ENCODE results near the gene KCNS3.
"Not testable (repeated sequence)": the region's sequence is repeated elsewhere in the genome, so short reads cannot be mapped to it uniquely, and the experiment has no call there.

Gene KCNS3

GRCh38 chr2:17947113-17947512, 68.6 kb downstream of the KCNS3 start:
- DNase-seq (ENCODE audit: low read depth in 2 of 2): no peak

GRCh38 chr2:17950006-17950405, 71.5 kb downstream of the KCNS3 start:
- DNase-seq (ENCODE audit: low read depth in 2 of 2): no peak

GRCh38 chr2:17951563-17951962, 73.1 kb downstream of the KCNS3 start:
- no peak for DNase-seq (ENCODE audit: low read depth in 2 of 2)

GRCh38 chr2:17958466-17959092, 80.1 kb downstream of the KCNS3 start:
- no peak for DNase-seq (ENCODE audit: low read depth in 2 of 2)

GRCh38 chr2:17959356-17959755, 80.9 kb downstream of the KCNS3 start:
- DNase-seq (ENCODE audit: low read depth in 2 of 2): no peak

GRCh38 chr2:17959833-17960232, 81.4 kb downstream of the KCNS3 start:
- DNase-seq (ENCODE audit: low read depth in 2 of 2): no peak

GRCh38 chr2:17960925-17961324, 82.5 kb downstream of the KCNS3 start:
- no peak for DNase-seq (ENCODE audit: low read depth in 2 of 2)

- no peak for DNase-seq (ENCODE audit: low read depth in 2 of 2)
These were observed 83.3 kb downstream of the KCNS3 start for GRCh38 chr2:17961789-17962188.

GRCh38 chr2:17962876-17963275, 84.4 kb downstream of the KCNS3 start:
- no peak for DNase-seq (ENCODE audit: low read depth in 2 of 2)

GRCh38 chr2:17963571-17963970, 85.1 kb downstream of the KCNS3 start:
- DNase-seq (ENCODE audit: low read depth in 2 of 2): not testable (repeated sequence)

- no peak for DNase-seq (ENCODE audit: low read depth in 2 of 2)
These were observed 86.7 kb downstream of the KCNS3 start for GRCh38 chr2:17965196-17965595.

- DNase-seq (ENCODE audit: low read depth in 2 of 2): no peak
These were observed 88.3 kb downstream of the KCNS3 start for GRCh38 chr2:17966798-17967197.

- DNase-seq (ENCODE audit: low read depth in 2 of 2): no peak
These were observed 91.2 kb downstream of the KCNS3 start for GRCh38 chr2:17969661-17970060.

GRCh38 chr2:17971531-17972125, 93.2 kb downstream of the KCNS3 start:
- no peak for DNase-seq (ENCODE audit: low read depth in 2 of 2)

GRCh38 chr2:17972991-17973390, 94.5 kb downstream of the KCNS3 start:
- no peak for DNase-seq (ENCODE audit: low read depth in 2 of 2)

- no peak for DNase-seq (ENCODE audit: low read depth in 2 of 2)
These were observed 96.9 kb downstream of the KCNS3 start for GRCh38 chr2:17975401-17975800.

GRCh38 chr2:17976871-17977746, 98.6 kb downstream of the KCNS3 start:
- DNase-seq (ENCODE audit: low read depth in 2 of 2): no peak

- no peak for DNase-seq (ENCODE audit: low read depth in 2 of 2)
These were observed 101.2 kb downstream of the KCNS3 start for GRCh38 chr2:17979707-17980106.

GRCh38 chr2:17981936-17982335, 103.5 kb downstream of the KCNS3 start:
- DNase-seq (ENCODE audit: low read depth in 2 of 2): no peak

Measured in stimulated activated CD8-positive, alpha-beta memory T cell treated with anti-CD3 and anti-CD28 coated beads, Interleukin-7, amount 100 ng/mL, for 1 hour (primary cell).